Measurements from ENCODE around the gene PDF.

The PDF gene

GRCh38 chr16:69277413-69277812, 53.0 kb downstream of the PDF start:
- no peak for FAIRE-seq
- no peak for DNase-seq (ENCODE audit: low spot score)

Measured in urothelium cell line (cell line).